Measurements from ENCODE around the gene HRC.

DNA sequence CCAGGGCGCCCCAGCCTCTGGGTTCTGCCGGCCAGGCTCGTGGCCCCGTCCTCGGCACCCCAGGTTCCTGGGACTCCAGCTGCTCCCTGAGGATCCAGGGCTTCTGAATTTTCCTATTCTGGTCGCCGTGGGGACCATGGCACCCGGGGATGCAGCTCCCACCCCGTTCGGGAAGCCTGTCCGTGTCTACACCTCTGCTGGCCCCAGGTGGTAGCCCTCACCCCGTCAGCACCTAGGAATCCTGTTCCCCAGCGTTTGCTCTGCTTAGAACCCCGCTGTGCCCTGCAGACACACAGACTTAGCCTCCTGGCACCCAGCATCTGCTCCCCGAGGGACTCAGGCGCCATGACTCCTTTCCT lies 34.9 kb downstream of the HRC start:
- TF ChIP-seq CTCF (IDR thresholded peaks at IDR 0.05) (no peak), POLR2AphosphoS5 (IDR thresholded peaks at IDR 0.05) (no peak), POLR2A (IDR thresholded peaks at IDR 0.05) (no peak)

All from upper lobe of left lung (tissue), 4 donors.